Panc1 (cell line): ENCODE measurements around the gene FAM117B. TPM values are rescaled to one million over a fixed set of nuclear protein-coding genes. Genes with fewer than 3 reads are reported as not detected.

Experiments used
- ATAC-seq: fragments of 200-7000 bp; cut with Tn5 transposase; 2 replicates; pipeline ENCODE4 v1.9.1; 2020; ENCODE audit warnings: mild to moderate bottlenecking, moderate library complexity
- Bru-seq: library from RNA; stranded (reverse); fragments of 400-500 nt; gene quantifications from one replicate; lab custom pipeline; 2021; lab: Mats Ljungman, UMichigan
- BruChase-seq, 2 experiments: library from RNA; stranded (reverse); fragments of 400-500 nt; gene quantifications; one replicate each; lab custom pipeline; 2021; lab: Mats Ljungman, UMichigan
- BruUV-seq: library from RNA; stranded (reverse); fragments of 400-500 nt; replicated peaks from 2 replicates; lab custom pipeline; 2021; lab: Mats Ljungman, UMichigan
- CTCF ChIA-PET: fragments of 300-600 bp; sonication (Branson Sonifier 250); formaldehyde crosslinking; loops from one replicate; lab custom pipeline; 2022; ENCODE audit warnings: antibody characterized with exemption; lab: Charles Lee
- POLR2A ChIA-PET: fragments of 300-600 bp; sonication (Branson Sonifier 250); formaldehyde crosslinking; loops from one replicate; lab custom pipeline; 2022; ENCODE audit warnings: antibody characterized with exemption; lab: Charles Lee
- DNase-seq: peaks from one replicate; pipeline ENCODE4 v3.0.0-alpha.2; 2010; ENCODE audit warnings: low read depth, low spot score
- H3K27ac ChIP-seq: 2 replicates; pipeline ENCODE4 v1.5.1; 2011; ENCODE audit warnings: mild to moderate bottlenecking, low read length, inconsistent platforms
- H3K27me3 ChIP-seq: fragments of 200-500 bp; sonication (Bioruptor generic); 2 replicates; pipeline ENCODE4 v1.6.0; 2014; ENCODE audit warnings: low read length, inconsistent platforms; ENCODE audit not compliant: control insufficient read depth, insufficient read depth
- H3K36me3 ChIP-seq: fragments of 200-500 bp; sonication (Bioruptor generic); 2 replicates; pipeline ENCODE4 v1.5.1; 2014; ENCODE audit warnings: inconsistent platforms, mild to moderate bottlenecking, low read length, moderate library complexity; ENCODE audit not compliant: control insufficient read depth, insufficient read depth
- H3K4me1 ChIP-seq: 2 replicates; pipeline ENCODE4 v1.5.1; 2011; ENCODE audit warnings: inconsistent platforms, mild to moderate bottlenecking, low read length, moderate library complexity; ENCODE audit not compliant: control insufficient read depth, insufficient read depth
- H3K4me3 ChIP-seq, 2 experiments: 2 replicates each; pipeline ENCODE4 v1.5.1; 2011 to 2012; ENCODE audit warnings: low read depth in 2 of 2, low read length in 2 of 2, mild to moderate bottlenecking in 2 of 2, inconsistent platforms in 1 of 2, moderate library complexity in 1 of 2
- H3K9me3 ChIP-seq: fragments of 200-500 bp; sonication (Bioruptor generic); 2 replicates; pipeline ENCODE4 v1.5.1; 2014; ENCODE audit warnings: low read depth, mild to moderate bottlenecking, inconsistent platforms, low read length, moderate library complexity; ENCODE audit not compliant: control insufficient read depth, insufficient read depth
- POLR2AphosphoS5 ChIP-seq: IDR thresholded peaks from 2 replicates; pipeline ENCODE4 v1.6.1; 2012; ENCODE audit warnings: mild to moderate bottlenecking, low read depth, low read length, moderate library complexity
- SIN3A ChIP-seq: IDR thresholded peaks from 2 replicates; pipeline ENCODE4 v1.6.1; 2012; ENCODE audit warnings: low read depth, mild to moderate bottlenecking, low read length, moderate library complexity, borderline replicate concordance; ENCODE audit not compliant: insufficient read depth
- TCF7L2 ChIP-seq: IDR thresholded peaks from 2 replicates; pipeline ENCODE4 v1.6.1; 2011; ENCODE audit warnings: mild to moderate bottlenecking, low read depth, low read length, inconsistent platforms
- in situ Hi-C: cut with HindIII; loops from 2 replicates; pipeline ENCODE4 v1.10.0; 2016; ENCODE audit warnings: low sequenced_read_pairs, low pct_unique_long_range_greater_than_20kb
- intact Hi-C: fragments of 100-400 bp; cut with micrococcal nuclease; formaldehyde crosslinking; loops from one replicate; pipeline ENCODE4 v1.10.0; 2022; ENCODE audit not compliant: unreplicated experiment
- long read RNA-seq: library from polyadenylated mRNA; unstranded; transcript quantifications from one replicate; pipeline ENCODE4 v2.0.0, GENCODE V29; 2021; ENCODE audit not compliant: unreplicated experiment
- polyA plus RNA-seq: library from polyadenylated mRNA; unstranded; fragments of >200 nt; gene quantifications from one replicate; pipeline ENCODE4 v1.2.1, GENCODE V29; 2012; ENCODE audit warnings: missing spikeins; ENCODE audit not compliant: insufficient read length
- total RNA-seq: library from RNA; stranded (reverse); gene quantifications from one replicate; pipeline ENCODE4 v1.2.1, GENCODE V29; 2021; ENCODE audit not compliant: unreplicated experiment
- TF ChIP-seq, protein P1 (sequence below), 2 experiments: IDR thresholded peaks; 2 replicates each; pipeline ENCODE4 v1.6.1; 2011 to 2012; ENCODE audit warnings: low read depth in 2 of 2, control low read depth in 1 of 2, low read length in 1 of 2, mild to moderate bottlenecking in 1 of 2, moderate library complexity in 1 of 2; ENCODE audit not compliant: insufficient read depth in 1 of 2
- TF ChIP-seq, protein P2 (sequence below): fragments of 450-650 bp; IDR thresholded peaks from 2 replicates; pipeline ENCODE4 v1.5.1; 2017; ENCODE audit warnings: mild to moderate bottlenecking

The FAM117B gene
- total RNA-seq (7.8 TPM), Bru-seq, nascent RNA (percentile 63 among the genes with signal in this experiment), BruChase-seq, experiment 1, labeled RNA remaining after a 2-hour chase (percentile 52 among the genes with signal in this experiment), BruChase-seq, experiment 2, labeled RNA remaining after a 6-hour chase (percentile 49 among the genes with signal in this experiment)
- polyA plus RNA-seq, result 6.8 TPM
- long read RNA-seq, full-length matches to known transcripts, result 2 of 6 reads
- long read RNA-seq, partial matches to known transcripts, result 1 of 6 reads
- long read RNA-seq, other reads (novel, unspliced or antisense), result 3 of 6 reads

DNA sequence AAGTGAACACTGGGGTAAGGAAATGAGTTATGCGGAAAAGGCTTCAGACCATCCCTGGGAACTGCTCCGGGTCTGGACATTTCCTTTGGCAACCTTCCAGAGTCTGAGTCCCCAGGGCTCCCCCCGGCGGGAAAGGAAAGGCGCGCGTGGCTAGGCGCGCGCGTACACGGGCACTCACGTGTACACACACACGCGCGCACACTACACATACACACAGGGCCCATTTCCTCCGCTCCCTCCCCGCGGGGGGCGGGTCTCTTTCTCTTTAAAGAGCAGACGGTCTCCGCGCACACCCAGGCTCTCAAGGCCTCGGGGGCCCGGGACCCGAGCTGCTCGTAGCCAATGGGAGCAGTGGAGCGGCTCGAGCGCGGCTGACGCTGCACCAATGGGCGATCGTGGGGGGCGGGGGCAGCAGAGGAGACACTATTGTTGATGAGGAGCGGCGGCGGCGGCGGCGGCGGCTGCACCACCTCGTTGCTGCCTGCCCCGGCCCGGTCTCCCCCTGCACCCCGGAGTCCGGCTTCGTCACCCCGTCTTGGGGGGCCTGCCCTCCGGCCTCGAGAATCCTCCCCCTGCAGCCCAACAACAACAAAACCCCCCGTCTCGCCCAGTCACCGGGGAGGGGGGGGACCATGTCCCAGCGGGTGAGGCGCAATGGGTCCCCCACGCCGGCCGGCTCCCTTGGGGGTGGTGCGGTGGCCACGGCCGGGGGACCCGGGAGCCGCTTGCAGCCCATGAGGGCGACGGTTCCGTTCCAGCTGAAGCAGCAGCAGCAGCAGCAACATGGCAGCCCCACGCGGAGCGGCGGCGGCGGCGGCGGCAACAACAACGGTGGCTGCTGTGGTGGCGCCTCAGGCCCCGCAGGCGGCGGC, at the start of gene FAM117B:
Gene FAM117B, plus strand, starts transcription at position 414 of the 872 bp plus-strand sequence. Its CDS starts 219 bp downstream, at position 633.
- H3K4me3 ChIP-seq, result peak within 1 kb of the TSS; percentile 76 to 87
- H3K36me3 ChIP-seq, result no peaks in the 10 kb centered on the region; the same call in 1 of the 2 replicates
- ATAC-seq, result peak; percentile 96
- H3K9me3 ChIP-seq, result no peaks in the 10 kb centered on the region
- peak; percentile 62 for DNase-seq
- intact Hi-C loops (no loop called here), in situ Hi-C loops (no loop called here)
- H3K27ac ChIP-seq, result peak within 1 kb of the TSS; percentile 81
- TF ChIP-seq TCF7L2 (0 out of 2 replicates have a peak, but pooled peaks have one; percentile 37), POLR2AphosphoS5 (peak; percentile 51; the same call in 1 of the 2 replicates), SIN3A (peak; percentile 64)
- TF ChIP-seq, protein P1, sequence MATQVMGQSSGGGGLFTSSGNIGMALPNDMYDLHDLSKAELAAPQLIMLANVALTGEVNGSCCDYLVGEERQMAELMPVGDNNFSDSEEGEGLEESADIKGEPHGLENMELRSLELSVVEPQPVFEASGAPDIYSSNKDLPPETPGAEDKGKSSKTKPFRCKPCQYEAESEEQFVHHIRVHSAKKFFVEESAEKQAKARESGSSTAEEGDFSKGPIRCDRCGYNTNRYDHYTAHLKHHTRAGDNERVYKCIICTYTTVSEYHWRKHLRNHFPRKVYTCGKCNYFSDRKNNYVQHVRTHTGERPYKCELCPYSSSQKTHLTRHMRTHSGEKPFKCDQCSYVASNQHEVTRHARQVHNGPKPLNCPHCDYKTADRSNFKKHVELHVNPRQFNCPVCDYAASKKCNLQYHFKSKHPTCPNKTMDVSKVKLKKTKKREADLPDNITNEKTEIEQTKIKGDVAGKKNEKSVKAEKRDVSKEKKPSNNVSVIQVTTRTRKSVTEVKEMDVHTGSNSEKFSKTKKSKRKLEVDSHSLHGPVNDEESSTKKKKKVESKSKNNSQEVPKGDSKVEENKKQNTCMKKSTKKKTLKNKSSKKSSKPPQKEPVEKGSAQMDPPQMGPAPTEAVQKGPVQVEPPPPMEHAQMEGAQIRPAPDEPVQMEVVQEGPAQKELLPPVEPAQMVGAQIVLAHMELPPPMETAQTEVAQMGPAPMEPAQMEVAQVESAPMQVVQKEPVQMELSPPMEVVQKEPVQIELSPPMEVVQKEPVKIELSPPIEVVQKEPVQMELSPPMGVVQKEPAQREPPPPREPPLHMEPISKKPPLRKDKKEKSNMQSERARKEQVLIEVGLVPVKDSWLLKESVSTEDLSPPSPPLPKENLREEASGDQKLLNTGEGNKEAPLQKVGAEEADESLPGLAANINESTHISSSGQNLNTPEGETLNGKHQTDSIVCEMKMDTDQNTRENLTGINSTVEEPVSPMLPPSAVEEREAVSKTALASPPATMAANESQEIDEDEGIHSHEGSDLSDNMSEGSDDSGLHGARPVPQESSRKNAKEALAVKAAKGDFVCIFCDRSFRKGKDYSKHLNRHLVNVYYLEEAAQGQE (IDR thresholded peaks at IDR 0.05; ENCODE audit: insufficient read depth in 1 of 2, low read depth in 2 of 2, low read length in 1 of 2), result no peak
- peaks cover 26% of the 10 kb centered on the region for H3K4me1 ChIP-seq
- H3K27me3 ChIP-seq, result no peaks in the 10 kb centered on the region
- ChIA-PET POLR2A (interaction anchor here (0.6 kb wide), 2 partner anchors 47 to 1061 kb away, joined by 3 read pairs; no protein-coding TSS in a partner anchor), CTCF (interaction anchor here (0.7 kb wide), 2 partner anchors 255 to 876 kb away, joined by 3 to 11 read pairs; no protein-coding TSS in a partner anchor)
- BruUV-seq, result no TSS peak

DNA sequence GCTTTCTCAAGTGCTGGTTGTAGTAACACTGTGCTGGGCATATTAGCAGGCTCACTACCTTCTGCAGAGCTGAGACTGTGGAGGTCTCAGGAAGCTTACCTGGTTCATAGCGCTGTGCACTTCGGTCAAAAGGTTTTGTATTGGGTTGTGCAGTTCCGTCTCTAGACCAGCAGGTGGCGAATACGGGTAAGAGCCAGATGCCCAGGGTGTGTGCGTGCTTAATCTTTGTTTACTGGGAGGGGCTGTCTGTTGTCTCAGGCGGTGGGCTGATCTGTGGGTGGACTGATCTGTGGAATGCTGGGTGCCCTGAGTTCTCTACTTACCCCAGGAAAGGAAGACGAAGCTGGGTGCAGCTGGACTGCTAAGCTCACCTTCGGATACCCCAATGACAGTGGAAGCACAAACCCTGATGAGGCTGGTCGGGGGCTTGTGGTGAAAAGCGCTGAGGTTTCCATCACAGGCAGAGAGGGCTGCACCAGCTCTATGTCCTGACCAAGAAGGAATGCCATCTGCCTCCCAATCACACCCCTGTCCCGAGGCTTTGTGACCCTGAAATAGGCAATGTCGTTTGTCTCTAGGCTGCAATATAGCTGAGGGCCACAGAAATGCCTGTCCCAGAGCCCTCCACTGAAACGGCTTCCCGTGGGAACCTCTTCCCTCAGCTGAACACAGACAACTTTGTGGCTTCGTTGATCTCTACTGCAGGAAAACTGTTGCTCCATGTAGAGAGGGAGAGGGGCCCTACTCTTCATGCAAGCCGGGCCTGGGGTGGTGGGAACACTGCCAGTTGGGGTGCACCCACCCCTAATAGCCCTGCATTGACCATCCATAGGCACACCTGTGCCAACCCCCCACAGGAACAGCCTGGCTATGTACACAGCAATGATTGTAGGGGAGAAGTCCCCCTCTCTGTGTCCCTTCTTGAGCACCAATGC, 45.9 kb upstream of the FAM117B start:
- POLR2A ChIA-PET, result no interaction called here
- peaks cover 3% of the 10 kb centered on the region for H3K4me1 ChIP-seq
- BruUV-seq, result no TSS peak
- peak; percentile 71 for DNase-seq
- no peak overlapping the region for H3K27ac ChIP-seq
- TF ChIP-seq, protein P1 (IDR thresholded peaks at IDR 0.05; ENCODE audit: insufficient read depth in 1 of 2, low read depth in 2 of 2, low read length in 1 of 2), result no peak
- TF ChIP-seq POLR2AphosphoS5, result no peak
- TF ChIP-seq, protein P2, sequence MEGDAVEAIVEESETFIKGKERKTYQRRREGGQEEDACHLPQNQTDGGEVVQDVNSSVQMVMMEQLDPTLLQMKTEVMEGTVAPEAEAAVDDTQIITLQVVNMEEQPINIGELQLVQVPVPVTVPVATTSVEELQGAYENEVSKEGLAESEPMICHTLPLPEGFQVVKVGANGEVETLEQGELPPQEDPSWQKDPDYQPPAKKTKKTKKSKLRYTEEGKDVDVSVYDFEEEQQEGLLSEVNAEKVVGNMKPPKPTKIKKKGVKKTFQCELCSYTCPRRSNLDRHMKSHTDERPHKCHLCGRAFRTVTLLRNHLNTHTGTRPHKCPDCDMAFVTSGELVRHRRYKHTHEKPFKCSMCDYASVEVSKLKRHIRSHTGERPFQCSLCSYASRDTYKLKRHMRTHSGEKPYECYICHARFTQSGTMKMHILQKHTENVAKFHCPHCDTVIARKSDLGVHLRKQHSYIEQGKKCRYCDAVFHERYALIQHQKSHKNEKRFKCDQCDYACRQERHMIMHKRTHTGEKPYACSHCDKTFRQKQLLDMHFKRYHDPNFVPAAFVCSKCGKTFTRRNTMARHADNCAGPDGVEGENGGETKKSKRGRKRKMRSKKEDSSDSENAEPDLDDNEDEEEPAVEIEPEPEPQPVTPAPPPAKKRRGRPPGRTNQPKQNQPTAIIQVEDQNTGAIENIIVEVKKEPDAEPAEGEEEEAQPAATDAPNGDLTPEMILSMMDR, result peak; percentile 92
- no peak for TF ChIP-seq SIN3A
- TF ChIP-seq TCF7L2, result no peak
- H3K36me3 ChIP-seq, result no peaks in the 10 kb centered on the region
- in situ Hi-C loops (no loop called here), intact Hi-C loops (no loop called here)
- CTCF ChIA-PET, result interaction anchor here (0.5 to 0.9 kb wide), 4 partner anchors 31 to 559 kb away, joined by 3 to 6 read pairs (median 4); no protein-coding TSS in a partner anchor
- ATAC-seq, result peak; percentile 97
- H3K27me3 ChIP-seq, result no peaks in the 10 kb centered on the region
- peak overlapping the region in 1 of 2 experiments; percentile 26; a peak in 2 of 4 replicates for H3K4me3 ChIP-seq
- H3K9me3 ChIP-seq, result no peaks in the 10 kb centered on the region
